AG08396 (cell line): ENCODE results near the gene SLC44A4.

Source experiments
- DNase-seq: peaks from one replicate; pipeline ENCODE4 v3.0.0; 2012; ENCODE audit warnings: low spot score, mixed read lengths

Gene SLC44A4

GRCh38 chr6:31901415-31901952, 22.7 kb upstream of the SLC44A4 start:
- peak; percentile 80 for DNase-seq

GRCh38 chr6:31900917-31901414, 22.2 kb upstream of the SLC44A4 start:
- no peak for DNase-seq

- no peak for DNase-seq
These were observed 21.3 kb upstream of the SLC44A4 start for GRCh38 chr6:31899882-31900722.

- no peak for DNase-seq
These were observed 20.4 kb upstream of the SLC44A4 start for GRCh38 chr6:31899215-31899614.

- no peak for DNase-seq
These were observed 19.7 kb upstream of the SLC44A4 start for GRCh38 chr6:31898383-31899011.

GRCh38 chr6:31897612-31898382, 19.0 kb upstream of the SLC44A4 start, which contains the start of gene EHMT2:
Gene EHMT2, minus strand, starts transcription at chr6:31897698. Its CDS starts 21 bp downstream, at chr6:31897677.
- peak; percentile 93 for DNase-seq

- DNase-seq = no peak
These were observed 18.2 kb upstream of the SLC44A4 start for GRCh38 chr6:31896856-31897611.

- DNase-seq = no peak
These were observed 17.7 kb upstream of the SLC44A4 start for GRCh38 chr6:31896493-31896855.

- DNase-seq = no peak
These were observed 14.0 kb upstream of the SLC44A4 start for GRCh38 chr6:31892821-31893220.

- DNase-seq = no peak
These were observed 10.7 kb upstream of the SLC44A4 start for GRCh38 chr6:31889331-31889972.

GRCh38 chr6:31888276-31889258, 9.8 kb upstream of the SLC44A4 start:
- DNase-seq = peak; percentile 66

- DNase-seq = no peak
These were observed 8.6 kb upstream of the SLC44A4 start for GRCh38 chr6:31887173-31888007.

- DNase-seq = no peak
These were observed 7.8 kb upstream of the SLC44A4 start for GRCh38 chr6:31886541-31886991.

- DNase-seq = no peak
These were observed 5.8 kb upstream of the SLC44A4 start for GRCh38 chr6:31884528-31885035.

- DNase-seq = no peak
These were observed 4.9 kb upstream of the SLC44A4 start for GRCh38 chr6:31883676-31884075.

- peak; percentile 58 for DNase-seq
These were observed 3.5 kb upstream of the SLC44A4 start for GRCh38 chr6:31882344-31882743.

- no peak for DNase-seq
These were observed 2.5 kb upstream of the SLC44A4 start for GRCh38 chr6:31881136-31881859.

GRCh38 chr6:31880616-31881015, 1.8 kb upstream of the SLC44A4 start:
- no peak for DNase-seq
